Measurements from ENCODE around the gene TTC7B. TPM values are rescaled to one million over a fixed set of nuclear protein-coding genes. Genes with fewer than 3 reads are reported as not detected.

TTC7B gene
- total RNA-seq, 1 donor from 2014 or later, result 3.1 TPM

DNA sequence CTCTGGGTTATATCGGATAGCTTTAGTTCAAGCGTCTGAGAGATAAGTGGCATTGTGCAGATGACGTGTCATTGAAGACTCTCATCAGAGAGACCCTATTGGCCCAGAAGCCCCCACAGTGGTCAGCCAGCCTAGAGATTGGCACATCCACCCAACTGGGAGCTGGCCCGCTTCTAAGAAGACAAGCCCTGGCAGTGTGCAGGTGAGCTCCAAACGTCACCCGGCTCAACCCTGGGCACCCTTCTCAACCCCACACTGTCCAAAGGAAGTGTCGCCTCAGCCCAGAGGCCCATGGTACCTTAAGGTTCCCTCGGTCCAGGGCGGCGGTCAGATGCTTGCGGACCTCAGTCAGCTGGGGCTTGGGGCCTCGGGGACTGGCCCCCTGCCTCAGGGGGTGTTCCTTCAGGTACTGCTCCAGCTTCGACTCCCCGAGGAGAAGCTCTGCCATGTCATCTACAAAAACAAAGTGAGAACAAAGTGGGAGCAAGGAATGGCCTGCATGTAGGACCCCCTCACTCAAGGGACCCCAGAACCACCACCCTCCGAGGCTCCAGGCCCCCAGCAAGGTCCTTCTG is 30.3 kb downstream of the TTC7B start:
- intact Hi-C loops (cut with micrococcal nuclease), result no loop called here
- Mint-ChIP-seq H3K27me3 (ENCODE audit: insufficient read depth) (no peaks in the 10 kb centered on the region), H3K27ac (no peak overlapping the region), H3K4me3 (no peak overlapping the region), H3K4me1 (ENCODE audit: low read depth) (no peaks in the 10 kb centered on the region), H3K9me3 (no peaks in the 10 kb centered on the region), H3K36me3 (ENCODE audit: low read depth) (no peaks in the 10 kb centered on the region)
- DNase-seq (ENCODE audit: low spot score), result no peak

DNA sequence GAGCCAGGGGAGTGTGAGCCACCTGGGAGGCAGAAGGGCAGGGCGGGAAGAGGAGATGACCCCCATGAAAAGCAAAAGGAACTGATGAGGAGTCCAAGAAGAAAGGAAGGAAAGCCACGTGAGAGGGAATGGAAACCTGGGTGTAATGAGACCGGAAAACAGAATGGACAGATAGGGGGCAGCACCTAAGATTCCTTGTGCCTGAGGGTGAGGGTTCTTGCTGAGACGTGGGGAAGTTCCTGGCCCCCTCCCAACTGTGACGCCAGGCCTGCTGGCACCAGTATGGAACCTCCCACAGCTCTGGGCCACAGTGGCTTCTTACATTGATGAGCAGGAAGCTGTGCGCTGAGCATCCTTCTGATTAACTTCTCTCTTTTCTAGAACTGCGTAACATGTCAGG is 30.8 kb downstream of the TTC7B start:
- H3K9me3 Mint-ChIP-seq, result no peaks in the 10 kb centered on the region
- intact Hi-C loops (cut with micrococcal nuclease), result no loop called here
- no peak overlapping the region for H3K4me3 Mint-ChIP-seq
- H3K4me1 Mint-ChIP-seq (ENCODE audit: low read depth), result no peaks in the 10 kb centered on the region
- no peak for DNase-seq (ENCODE audit: low spot score)
- H3K27ac Mint-ChIP-seq, result no peak overlapping the region
- no peaks in the 10 kb centered on the region for H3K36me3 Mint-ChIP-seq (ENCODE audit: low read depth)
- H3K27me3 Mint-ChIP-seq (ENCODE audit: insufficient read depth), result no peaks in the 10 kb centered on the region

DNA sequence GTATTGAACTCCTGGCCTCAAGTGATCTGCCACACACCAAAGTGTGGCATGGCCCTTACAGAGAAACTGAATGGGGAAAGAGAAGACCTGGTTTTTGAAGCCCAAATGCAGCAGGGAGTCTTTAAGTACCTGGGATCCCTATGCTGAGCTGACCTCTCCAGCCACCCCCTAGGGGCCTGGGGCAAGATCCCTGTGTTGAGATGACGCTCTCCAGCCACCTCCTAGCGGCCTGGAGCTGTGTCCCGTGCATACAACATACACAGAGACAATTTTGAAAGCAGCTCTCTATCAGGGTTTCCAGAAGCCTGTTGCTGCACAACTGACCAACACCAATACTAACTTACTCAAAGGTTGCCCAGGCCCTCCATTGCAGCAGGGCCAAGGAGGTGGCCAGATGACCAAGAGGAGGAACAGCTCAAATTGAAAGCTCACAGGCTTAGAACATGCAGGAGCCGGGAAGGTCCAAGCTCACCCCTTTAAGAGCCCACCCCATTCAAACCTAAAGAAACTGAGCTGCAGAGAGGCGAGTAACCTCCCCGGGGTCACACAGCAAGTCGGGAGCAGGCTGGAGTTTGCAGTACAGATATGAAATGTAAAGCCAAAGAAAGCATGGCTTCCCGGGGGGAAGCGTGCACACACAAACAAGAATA is 31.5 kb downstream of the TTC7B start:
- intact Hi-C loops (cut with micrococcal nuclease), result no loop called here
- no peak overlapping the region for H3K27ac Mint-ChIP-seq
- H3K4me3 Mint-ChIP-seq, result no peak overlapping the region
- H3K9me3 Mint-ChIP-seq, result no peaks in the 10 kb centered on the region
- H3K36me3 Mint-ChIP-seq (ENCODE audit: low read depth), result no peaks in the 10 kb centered on the region
- no peak for DNase-seq (ENCODE audit: low spot score)
- no peaks in the 10 kb centered on the region for H3K4me1 Mint-ChIP-seq (ENCODE audit: low read depth)
- H3K27me3 Mint-ChIP-seq (ENCODE audit: insufficient read depth), result no peaks in the 10 kb centered on the region

DNA sequence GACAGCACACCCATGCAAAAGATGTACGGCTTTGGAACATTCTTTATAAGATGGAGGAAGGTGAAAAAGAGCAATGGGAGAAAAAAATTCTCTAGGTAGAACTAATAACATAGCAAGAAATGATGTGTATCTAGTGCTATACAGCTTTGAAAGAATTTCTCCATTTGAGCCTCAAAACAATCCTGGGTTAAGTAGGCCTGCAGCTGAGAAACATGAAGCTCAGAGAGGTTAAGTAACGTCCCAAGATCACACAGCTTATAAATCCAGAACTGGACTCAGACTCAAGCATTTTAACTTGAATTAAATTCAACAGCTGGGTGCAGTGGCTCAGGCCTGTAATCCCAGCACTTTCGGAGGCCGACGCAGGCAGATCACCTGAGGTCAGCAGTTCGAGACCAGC is 32.9 kb downstream of the TTC7B start:
- no peaks in the 10 kb centered on the region for H3K27me3 Mint-ChIP-seq (ENCODE audit: insufficient read depth)
- H3K4me3 Mint-ChIP-seq, result no peak overlapping the region
- intact Hi-C loops (cut with micrococcal nuclease), result no loop called here
- H3K4me1 Mint-ChIP-seq (ENCODE audit: low read depth), result no peaks in the 10 kb centered on the region
- no peak for DNase-seq (ENCODE audit: low spot score)
- no peaks in the 10 kb centered on the region for H3K9me3 Mint-ChIP-seq
- no peak overlapping the region for H3K27ac Mint-ChIP-seq
- H3K36me3 Mint-ChIP-seq (ENCODE audit: low read depth), result no peaks in the 10 kb centered on the region

DNA sequence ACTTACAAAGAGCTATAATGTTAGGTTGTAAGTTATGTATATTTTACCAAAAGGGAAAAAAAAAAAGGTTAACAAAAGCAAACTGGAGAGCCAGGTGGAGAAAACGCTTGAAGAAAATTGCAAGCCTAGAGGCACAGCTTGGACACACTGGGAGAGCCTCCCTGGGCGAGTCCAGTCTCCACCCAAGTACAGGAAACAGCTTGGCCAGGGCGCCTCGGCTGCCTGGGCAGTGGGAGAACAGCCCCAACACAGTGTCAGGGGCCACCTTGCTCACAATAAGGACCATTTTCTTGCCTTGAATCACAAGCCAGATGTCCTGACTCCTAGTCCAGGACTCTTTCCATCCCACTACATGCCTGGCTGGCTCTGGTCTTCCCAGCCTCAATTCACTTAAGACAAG is 33.3 kb downstream of the TTC7B start:
- H3K4me1 Mint-ChIP-seq (ENCODE audit: low read depth), result no peaks in the 10 kb centered on the region
- no peaks in the 10 kb centered on the region for H3K36me3 Mint-ChIP-seq (ENCODE audit: low read depth)
- H3K9me3 Mint-ChIP-seq, result no peaks in the 10 kb centered on the region
- no peak overlapping the region for H3K4me3 Mint-ChIP-seq
- DNase-seq (ENCODE audit: low spot score), result no peak
- H3K27ac Mint-ChIP-seq, result no peak overlapping the region
- intact Hi-C loops (cut with micrococcal nuclease), result no loop called here
- no peaks in the 10 kb centered on the region for H3K27me3 Mint-ChIP-seq (ENCODE audit: insufficient read depth)

DNA sequence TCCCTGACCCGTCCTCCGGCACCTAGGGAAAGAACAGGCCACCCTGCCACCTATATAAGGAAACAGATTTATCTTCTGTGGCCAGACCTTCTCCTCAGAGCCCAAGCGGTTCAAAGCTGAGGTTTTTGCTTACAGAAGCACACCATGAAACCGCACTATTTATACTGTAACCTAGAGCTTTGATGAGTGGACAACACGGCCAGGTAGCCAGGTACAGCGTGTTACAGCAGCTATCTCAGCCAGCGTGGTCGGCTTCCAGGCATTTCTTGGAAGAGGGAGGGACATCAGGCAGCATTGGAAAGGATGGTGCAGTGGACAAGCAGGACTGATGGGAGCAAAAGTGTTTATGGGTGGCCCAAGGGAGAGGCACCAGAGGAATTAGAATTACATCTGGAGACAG is 34.4 kb downstream of the TTC7B start:
- intact Hi-C loops (cut with micrococcal nuclease), result no loop called here
- H3K4me1 Mint-ChIP-seq (ENCODE audit: low read depth), result no peaks in the 10 kb centered on the region
- no peak overlapping the region for H3K4me3 Mint-ChIP-seq
- no peaks in the 10 kb centered on the region for H3K36me3 Mint-ChIP-seq (ENCODE audit: low read depth)
- DNase-seq (ENCODE audit: low spot score), result no peak
- no peaks in the 10 kb centered on the region for H3K9me3 Mint-ChIP-seq
- no peaks in the 10 kb centered on the region for H3K27me3 Mint-ChIP-seq (ENCODE audit: insufficient read depth)
- H3K27ac Mint-ChIP-seq, result no peak overlapping the region

DNA sequence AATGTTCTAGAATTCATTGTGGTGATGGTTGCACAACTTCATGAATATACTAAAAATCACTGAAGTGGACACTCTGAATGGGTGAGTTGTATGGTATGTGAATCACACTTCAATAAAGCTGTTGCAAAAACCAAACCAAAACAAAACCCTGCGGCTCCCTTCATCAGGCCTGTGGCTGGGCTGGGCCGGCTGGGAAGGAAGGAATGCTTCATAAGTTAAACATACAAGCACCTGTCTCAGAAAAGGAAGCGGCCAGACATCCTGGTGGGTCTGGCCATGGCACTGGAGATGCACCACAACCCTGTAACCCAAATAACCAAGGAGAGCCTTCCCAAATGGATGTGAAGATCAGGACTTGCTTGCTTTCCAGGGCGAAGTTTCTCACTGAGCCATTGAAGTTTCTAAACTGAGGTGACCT is 34.9 kb downstream of the TTC7B start:
- Mint-ChIP-seq H3K4me3 (no peak overlapping the region), H3K9me3 (no peaks in the 10 kb centered on the region)
- intact Hi-C loops (cut with micrococcal nuclease), result no loop called here

DNA sequence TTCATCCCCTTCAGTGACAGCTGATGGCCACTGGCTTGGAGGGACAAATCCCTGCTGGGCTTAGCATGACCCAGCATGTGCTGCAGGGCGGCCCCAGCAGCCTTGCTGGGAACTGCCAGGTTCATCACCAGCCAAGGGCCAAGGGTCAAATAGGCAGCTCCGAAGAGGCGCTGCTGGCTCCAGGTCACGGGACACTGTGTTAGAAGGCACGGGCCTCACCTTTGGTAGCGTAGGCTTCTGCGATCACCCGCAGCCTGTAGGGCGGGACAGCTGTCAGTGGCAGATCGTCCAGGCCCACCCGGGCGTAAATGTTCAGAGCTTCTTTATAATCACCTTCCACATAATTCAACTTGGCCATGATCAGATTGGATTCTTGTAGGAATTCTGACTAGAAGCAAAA is 35.7 kb downstream of the TTC7B start:
- H3K27ac Mint-ChIP-seq, result no peak overlapping the region
- no peak for DNase-seq (ENCODE audit: low spot score)
- intact Hi-C loops (cut with micrococcal nuclease), result no loop called here
- no peaks in the 10 kb centered on the region for H3K36me3 Mint-ChIP-seq (ENCODE audit: low read depth)
- H3K4me3 Mint-ChIP-seq, result no peak overlapping the region
- no peaks in the 10 kb centered on the region for H3K9me3 Mint-ChIP-seq
- H3K27me3 Mint-ChIP-seq (ENCODE audit: insufficient read depth), result no peaks in the 10 kb centered on the region
- H3K4me1 Mint-ChIP-seq (ENCODE audit: low read depth), result no peaks in the 10 kb centered on the region

More for the DNA sequence above, 34.9 kb downstream of the TTC7B start:
- H3K36me3 Mint-ChIP-seq (ENCODE audit: low read depth), result no peaks in the 10 kb centered on the region
- no peak overlapping the region for H3K27ac Mint-ChIP-seq
- no peaks in the 10 kb centered on the region for H3K4me1 Mint-ChIP-seq (ENCODE audit: low read depth)
- DNase-seq (ENCODE audit: low spot score), result no peak
- H3K27me3 Mint-ChIP-seq (ENCODE audit: insufficient read depth), result no peaks in the 10 kb centered on the region

DNA sequence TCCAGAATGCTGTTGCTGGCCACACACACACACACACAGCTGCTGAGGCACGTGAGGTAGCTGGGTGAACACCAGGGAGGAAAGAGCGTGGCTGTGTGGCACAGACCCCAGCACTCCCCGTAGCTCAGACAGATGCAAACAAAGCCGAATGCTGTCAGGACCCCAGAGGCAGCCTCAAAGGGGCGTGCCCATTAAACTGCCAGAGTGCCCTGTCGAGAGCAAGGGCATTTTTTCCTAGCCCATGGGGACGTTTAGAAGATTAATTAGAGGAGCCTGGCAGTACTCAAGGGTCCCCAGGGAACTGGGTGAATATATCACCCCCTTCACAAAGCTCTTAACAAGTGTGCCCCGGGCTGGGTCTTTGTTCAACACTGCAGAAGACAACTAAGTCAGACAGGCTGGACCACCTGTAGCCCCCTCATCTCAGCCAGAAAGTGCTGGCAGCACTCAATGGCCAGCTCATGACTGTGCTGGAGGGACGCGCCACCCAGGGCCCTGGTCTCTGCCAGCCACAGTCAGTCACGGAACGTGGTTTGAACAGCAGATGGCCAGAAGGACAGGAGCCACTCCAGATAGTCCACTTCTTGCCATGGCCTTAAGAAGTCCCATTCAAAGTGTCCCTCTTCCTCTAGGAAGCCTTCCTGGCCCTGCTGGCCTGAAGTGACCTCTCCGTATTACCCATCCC is 37.5 kb downstream of the TTC7B start:
- H3K9me3 Mint-ChIP-seq, result no peaks in the 10 kb centered on the region
- intact Hi-C loops (cut with micrococcal nuclease), result no loop called here
- H3K27ac Mint-ChIP-seq, result no peak overlapping the region
- H3K36me3 Mint-ChIP-seq (ENCODE audit: low read depth), result no peaks in the 10 kb centered on the region
- H3K4me1 Mint-ChIP-seq (ENCODE audit: low read depth), result no peaks in the 10 kb centered on the region
- no peak overlapping the region for H3K4me3 Mint-ChIP-seq
- DNase-seq (ENCODE audit: low spot score), result no peak
- no peaks in the 10 kb centered on the region for H3K27me3 Mint-ChIP-seq (ENCODE audit: insufficient read depth)

DNA sequence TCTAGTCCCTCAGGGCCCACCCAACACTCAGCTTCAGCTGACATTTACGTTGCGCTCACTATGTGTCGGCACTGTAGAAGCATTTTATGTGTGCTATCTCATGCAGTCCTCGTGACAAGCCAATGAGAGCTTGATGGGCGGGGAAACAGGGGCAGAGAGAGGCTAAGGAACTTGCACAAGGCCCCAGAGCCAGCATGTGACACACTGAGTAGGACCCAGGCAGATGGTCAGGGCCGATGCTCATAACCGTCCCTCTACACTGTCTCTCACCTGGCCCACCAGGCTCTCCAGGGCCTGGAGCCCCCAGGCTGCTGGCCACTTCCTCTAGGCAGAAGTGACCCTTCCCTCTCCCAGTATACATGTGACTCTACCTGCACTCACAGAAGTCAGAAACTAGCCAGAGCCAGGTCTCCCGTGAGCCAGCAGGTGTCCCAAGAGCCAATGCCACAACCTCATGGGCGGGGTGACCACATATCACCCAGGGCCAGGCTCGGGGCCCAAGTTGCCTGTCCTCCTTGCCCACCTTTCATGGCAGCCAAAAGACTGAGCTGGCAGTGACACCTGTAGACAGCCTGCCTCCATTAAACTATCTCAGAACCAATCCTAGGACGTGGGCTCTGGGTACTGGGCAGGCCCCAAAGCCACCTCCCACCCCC is 38.3 kb downstream of the TTC7B start:
- intact Hi-C loops (cut with micrococcal nuclease), result no loop called here
- no peak for DNase-seq (ENCODE audit: low spot score)
- H3K36me3 Mint-ChIP-seq (ENCODE audit: low read depth), result no peaks in the 10 kb centered on the region
- no peaks in the 10 kb centered on the region for H3K4me1 Mint-ChIP-seq (ENCODE audit: low read depth)
- no peaks in the 10 kb centered on the region for H3K27me3 Mint-ChIP-seq (ENCODE audit: insufficient read depth)
- no peaks in the 10 kb centered on the region for H3K9me3 Mint-ChIP-seq
- no peak overlapping the region for H3K27ac Mint-ChIP-seq
- no peak overlapping the region for H3K4me3 Mint-ChIP-seq

DNA sequence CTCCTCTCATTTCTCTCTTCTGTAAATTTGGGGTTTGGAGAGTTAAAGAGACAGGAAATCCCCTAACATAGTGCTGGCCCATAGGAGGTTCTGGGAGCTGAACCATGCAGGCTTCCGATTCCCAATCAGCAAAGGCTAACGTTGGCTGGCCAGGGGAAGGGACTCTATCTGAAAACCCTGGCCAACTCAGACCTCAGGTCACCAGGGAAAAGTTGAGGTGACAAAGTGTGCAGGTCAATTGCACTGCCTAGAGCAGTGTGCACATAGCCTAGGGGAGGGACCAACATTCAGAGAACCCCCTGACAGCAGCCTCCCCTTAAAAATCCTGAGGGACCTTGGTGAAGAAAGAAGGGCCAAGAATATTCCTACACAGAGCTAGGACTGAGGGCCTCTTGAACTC is 38.9 kb downstream of the TTC7B start:
- Mint-ChIP-seq H3K36me3 (ENCODE audit: low read depth) (no peaks in the 10 kb centered on the region), H3K27me3 (ENCODE audit: insufficient read depth) (no peaks in the 10 kb centered on the region), H3K27ac (no peak overlapping the region), H3K4me3 (no peak overlapping the region), H3K9me3 (no peaks in the 10 kb centered on the region), H3K4me1 (ENCODE audit: low read depth) (no peaks in the 10 kb centered on the region)
- intact Hi-C loops (cut with micrococcal nuclease), result no loop called here
- DNase-seq (ENCODE audit: low spot score), result no peak

DNA sequence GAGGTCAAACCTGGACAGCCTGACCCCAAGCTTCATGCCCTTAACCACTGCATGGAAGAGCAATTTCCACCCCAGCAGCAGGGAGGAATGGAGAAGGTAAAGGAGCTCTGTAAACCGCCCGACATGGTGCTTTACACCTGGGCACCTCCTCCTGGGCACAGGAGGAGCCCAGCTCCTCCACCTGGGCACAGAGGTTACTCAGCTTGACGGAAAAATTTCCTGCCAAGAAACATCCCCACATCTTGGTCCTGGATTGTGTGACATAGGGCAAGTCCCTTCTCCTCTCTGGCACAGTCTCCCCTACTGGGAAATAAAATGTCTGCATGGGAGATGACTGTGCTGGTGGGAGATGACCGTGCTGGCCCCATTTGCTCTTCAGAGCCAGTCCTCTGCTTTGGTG is 40.8 kb downstream of the TTC7B start:
- no peak for DNase-seq (ENCODE audit: low spot score)
- Mint-ChIP-seq H3K9me3 (no peaks in the 10 kb centered on the region), H3K27ac (no peak overlapping the region), H3K4me1 (ENCODE audit: low read depth) (no peaks in the 10 kb centered on the region), H3K27me3 (ENCODE audit: insufficient read depth) (no peaks in the 10 kb centered on the region), H3K4me3 (no peak overlapping the region), H3K36me3 (ENCODE audit: low read depth) (no peaks in the 10 kb centered on the region)
- intact Hi-C loops (cut with micrococcal nuclease), result no loop called here

DNA sequence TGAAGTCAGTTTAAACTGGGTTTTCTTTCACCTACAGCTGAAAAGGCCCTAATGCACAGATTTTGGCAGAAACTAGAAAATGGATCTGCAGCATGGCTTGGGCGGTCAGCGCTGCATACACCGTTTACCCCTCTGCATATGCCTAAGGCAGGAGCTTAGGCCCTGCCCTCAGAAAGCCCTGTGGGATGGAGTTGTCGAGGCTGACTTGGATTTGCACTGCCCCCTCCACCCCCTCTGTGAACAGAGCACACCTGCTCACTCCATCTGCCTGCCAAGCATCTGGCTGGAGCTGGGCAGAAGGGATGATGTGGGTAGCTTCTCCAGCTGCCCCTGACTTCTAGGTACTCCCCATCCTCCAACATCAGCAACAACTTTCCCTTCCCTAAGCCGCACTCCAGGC is 41.9 kb downstream of the TTC7B start:
- Mint-ChIP-seq H3K36me3 (ENCODE audit: low read depth) (no peaks in the 10 kb centered on the region), H3K9me3 (no peaks in the 10 kb centered on the region), H3K27me3 (ENCODE audit: insufficient read depth) (no peaks in the 10 kb centered on the region), H3K4me1 (ENCODE audit: low read depth) (no peaks in the 10 kb centered on the region), H3K4me3 (no peak overlapping the region), H3K27ac (no peak overlapping the region)
- intact Hi-C loops (cut with micrococcal nuclease), result no loop called here
- DNase-seq (ENCODE audit: low spot score), result no peak

Data from activated T-helper 1 cell treated with anti-CD3 and anti-CD28 coated beads, Interleukin-12 subunit alpha, Interleukin-12 subunit beta, Interleukin-2, Interleukin-4 antibody, amounts not matched to agents 30 ng/mL and 10 ng/mL and 1 ng/mL, durations not matched to agents 14 hours and 24 hours and 36 hours (primary cell).